NCI-H2227 (cell line): Measurements from ENCODE around the gene UNC13D.
A peak's percentile ranks its signal among the peaks of the same experiment; 100 is the strongest.
"Not testable (repeated sequence)": the region's sequence is repeated elsewhere in the genome, so short reads cannot be mapped to it uniquely, and the experiment has no call there.

Source experiments
- DNase-seq: peaks from one replicate; lab custom pipeline; 2025; ENCODE audit not compliant: unreplicated experiment; lab: John Stamatoyannopoulos, UW

UNC13D gene

DNA sequence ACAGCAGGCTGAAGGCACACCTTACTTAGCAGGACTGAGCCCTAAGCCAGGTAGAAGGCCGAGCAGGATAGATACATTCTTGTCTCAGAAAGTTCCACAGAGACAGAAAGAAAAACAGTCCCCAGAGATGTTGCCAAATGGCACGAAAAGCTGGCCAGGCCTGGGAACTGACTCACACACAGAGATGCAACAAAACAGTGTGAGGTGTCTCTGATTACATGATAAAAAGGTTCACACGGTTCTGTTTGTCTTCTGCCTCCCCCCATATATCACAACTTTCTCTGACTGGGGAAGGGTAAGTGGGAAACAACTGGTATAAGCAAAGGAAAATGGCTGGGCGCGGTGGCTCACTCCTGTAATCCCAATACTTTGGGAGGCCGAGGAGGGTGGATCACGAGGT, 9.2 kb upstream of the UNC13D start:
- DNase-seq: no peak

DNA sequence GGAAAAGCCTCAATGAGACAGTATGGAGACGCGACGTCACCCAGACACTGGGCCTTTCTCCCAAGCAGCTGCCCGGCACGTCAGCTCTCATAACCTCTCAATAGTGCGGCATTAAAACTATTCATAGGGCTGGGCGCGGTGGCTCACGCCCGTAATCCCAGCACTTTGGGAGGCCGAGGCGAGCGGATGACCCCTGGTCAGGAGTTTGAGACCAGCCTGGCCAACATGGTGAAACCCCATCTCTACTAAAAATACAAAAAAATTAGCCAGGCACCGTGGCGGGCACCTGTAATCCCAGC, 7.4 kb upstream of the UNC13D start:
- DNase-seq: not testable (repeated sequence)

DNA sequence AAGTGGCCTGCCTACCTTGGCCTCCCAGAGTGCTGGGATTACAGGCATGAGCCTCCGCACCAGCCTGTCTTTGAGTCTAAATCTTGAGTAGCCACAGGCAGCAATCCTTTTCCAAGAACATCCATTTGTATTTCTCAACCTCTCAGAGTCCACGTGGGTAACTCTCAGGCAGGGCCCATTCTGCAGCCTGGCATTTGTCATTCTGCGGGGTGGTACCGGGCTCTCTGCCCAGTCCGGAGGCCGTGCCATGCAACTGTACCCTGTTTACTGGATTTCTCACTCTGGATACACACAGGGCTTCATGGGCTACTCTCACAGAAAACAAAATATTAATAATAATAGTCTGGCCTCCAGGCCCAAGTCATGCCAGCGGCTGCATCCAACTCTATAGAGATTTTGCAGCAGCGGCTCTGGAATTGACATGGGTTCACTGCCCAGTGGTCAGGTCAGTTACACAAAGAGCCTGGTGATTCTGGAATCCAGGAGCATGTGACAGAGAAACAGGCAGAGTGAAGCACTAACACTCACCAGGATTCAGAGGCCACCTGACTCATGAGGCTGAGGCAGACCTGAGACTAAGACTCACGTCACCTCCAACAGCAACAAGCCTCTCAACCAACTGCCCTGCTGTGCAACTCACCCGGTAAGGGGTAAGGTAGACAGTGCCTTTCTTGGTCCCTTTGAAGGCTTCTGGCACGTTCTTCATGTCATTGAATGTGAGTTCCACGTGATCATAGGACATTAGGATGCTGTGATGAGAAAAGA, 6.9 kb upstream of the UNC13D start:
- DNase-seq: no peak

DNA sequence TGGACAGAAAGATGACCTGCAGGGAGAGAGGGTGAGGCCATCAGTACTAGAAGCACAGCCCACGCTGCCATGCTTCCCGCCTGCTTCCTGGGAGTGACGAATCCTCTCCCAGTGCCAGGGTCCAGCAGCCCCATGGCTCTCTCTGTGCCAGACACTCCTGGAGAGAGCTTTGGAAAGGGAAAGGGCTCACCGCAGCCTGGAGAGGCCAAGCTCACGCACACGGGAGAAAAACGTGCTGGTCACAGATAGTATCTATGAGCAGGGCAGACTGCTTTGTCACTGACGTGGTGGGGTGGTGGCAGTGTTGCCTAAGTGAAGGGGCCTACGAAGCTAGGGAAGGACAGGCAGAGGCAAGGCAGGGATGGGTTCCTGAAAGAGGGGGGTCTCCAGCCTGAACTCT, 5.5 kb upstream of the UNC13D start:
- DNase-seq: no peak

DNA sequence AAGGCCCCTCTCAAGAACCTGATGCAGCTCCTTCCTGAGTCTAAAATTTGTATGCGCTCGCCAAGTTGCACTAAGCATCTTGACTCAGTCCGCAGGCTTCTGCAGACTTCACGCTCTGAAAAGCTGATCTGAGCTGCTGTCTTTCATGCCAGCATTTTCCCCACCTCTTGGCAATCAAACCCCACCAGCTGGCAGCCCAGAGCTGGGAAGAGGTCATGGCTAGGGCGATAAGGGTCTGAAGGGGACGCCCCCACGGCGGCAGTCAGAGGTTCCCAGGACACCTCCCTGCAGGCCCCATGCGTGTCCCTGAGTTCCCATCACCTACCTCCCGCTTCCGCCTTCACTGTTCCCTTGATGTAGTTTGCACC, 5.1 kb upstream of the UNC13D start:
- DNase-seq: no peak

DNA sequence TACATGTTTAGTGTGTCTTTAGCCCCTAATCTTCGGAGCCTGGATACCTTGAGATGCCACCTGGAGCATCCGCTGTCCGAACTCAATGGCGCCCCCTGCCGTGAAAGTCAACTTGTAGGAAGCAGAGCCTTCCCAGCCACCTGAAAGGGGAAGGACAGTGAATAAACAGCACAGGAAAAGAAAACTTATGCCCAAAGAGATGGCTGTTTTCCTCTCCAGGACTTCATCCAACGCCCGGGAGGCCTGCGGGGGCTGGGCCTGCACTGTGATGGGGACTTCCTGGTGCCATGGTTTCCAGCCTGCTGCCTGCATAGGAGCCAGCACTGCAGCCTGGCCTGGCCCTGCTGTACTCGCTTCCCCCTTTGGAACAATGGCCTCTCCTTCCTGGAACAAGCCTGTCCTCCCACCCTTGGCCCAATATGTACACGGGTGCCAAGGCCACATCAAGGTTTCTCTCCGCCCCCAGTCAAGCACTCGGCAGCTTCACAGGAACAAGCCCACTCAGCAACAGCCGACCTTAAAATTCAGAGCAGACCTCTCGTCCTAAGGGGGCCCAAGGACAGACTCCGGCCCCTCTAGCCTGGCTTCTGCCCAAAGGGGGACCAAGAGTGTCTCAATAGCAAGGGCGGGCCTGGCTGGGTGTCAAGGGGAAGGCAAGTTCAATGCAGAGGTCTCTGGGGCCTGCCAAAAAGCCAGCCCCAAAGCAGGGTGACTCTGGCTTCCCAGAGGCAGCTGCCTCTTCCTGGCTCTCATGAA, 4.5 kb upstream of the UNC13D start:
- DNase-seq: peak; percentile 74

DNA sequence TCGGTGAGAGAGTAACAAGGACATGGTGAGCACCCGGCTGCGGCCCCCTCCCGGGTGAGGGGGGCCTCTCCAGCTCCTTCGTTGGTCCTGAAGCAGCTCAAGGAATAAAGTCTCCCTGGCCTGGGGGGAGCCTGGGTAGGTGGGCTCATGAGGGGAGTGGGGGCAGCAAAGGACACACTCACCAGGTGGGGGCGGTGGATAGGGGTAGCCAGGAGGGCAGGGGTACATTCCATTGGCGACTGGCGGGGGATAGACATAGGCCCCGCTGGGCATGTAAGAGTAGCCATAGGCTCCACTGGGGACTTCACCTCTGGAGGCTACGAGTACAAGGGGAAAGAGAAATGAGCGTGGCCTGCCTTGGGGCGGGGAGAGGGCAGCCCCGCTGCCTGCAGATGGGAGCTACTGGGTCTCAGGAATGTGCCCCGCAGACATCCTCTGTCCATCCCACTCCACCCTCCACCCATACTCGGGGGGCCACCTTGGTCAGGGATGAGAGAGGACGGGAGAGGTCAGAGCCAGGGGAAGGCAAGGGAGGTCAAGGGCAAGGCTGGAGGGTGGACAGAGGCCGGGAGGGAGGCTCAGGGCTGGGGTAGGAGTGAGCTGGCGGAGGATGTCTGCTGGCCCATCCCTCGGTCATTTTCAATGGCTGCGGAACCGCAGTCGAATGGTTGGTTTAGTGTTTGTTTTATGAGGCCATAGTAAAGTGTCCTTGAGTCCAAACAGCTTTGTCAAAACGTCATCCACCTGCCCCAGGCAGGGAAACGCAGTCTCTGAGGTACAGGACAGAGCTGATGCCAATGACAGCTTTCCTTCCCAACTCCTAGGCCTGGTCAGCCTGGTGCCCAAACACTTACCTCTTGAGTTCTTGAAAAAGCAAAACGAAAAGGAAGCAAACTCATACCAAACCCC, 3.7 kb upstream of the UNC13D start:
- DNase-seq: no peak

DNA sequence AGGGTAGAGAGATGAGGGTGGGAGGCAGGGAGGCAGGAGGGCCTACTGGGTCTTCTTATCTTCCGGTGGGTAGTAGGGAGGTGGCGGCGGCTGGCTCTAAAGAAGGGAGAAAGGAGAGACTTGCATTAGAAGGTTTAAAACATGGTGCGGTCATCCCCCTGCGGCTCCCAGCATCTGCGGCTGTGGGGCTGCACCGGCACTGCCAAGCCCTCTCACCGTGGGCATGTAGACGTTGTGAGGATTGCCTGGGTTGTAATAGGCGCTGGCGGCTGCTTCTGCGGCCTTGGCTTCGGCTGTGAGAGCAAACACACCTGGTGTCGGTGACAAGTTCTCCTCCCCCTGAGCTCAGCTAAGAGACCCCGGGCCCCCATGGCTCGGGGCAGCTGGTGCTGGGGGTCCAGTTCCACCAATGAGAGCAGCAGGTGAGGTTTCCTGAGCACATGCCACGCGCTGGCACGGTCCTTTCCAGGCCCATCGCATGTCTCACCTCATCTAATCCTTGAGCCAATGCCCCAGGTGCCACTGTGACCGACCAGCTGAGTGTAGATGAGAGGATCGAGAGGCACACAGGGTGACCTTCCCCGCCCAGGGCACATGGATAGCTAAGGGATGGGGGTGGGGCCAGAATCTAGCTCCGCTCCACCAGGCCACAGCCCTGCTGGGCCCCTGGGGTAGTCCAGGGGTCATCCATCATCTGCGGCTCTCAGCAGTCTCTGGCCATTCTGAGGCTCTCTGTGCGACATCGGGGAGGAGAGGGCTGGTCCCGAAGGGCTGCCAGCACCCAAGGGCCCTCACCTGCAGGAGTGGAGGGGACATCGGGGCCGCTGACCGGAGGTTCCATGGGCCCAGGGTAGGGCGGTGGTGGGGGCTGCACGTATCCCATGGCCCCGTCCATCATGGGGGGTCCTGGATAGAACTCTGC, 2.7 kb upstream of the UNC13D start:
- no peak for DNase-seq

DNA sequence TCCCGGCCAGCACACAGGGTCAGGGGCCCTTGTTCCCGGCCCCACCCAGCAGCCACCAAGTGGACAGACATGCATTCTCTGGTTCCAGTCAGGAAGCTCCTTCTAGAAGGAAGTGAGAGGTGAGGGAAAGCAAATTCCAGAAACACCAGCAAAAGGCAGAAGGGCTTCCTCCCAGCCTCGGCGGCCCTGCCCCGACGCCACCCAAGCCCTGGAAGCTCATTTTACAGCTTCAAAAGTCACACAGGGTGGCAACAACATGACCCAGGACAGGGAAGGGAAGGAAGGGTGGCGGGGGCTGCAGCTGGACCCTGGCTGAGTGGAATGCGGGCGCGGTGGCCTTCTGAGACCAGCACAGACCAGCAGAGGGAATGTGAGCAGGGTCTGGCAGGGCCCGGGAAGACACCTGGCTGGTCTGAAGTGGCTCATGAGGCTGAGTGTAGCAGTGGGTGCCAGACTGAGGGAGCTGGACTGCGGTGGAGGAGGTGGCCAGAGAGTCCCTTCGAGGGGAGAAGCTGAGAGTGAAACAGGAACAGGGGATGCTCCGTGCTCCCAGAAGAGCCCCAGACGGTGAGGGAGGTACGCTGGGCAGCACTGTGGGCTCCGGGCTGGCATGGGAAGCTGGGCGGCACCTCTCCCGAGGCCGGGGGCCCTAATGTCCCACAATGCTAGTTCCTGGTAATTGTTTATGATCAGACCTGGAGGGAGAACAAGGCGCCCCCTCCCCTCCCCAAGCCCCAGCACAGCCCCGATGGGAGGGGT, 1.9 kb upstream of the UNC13D start:
- no peak for DNase-seq

DNA sequence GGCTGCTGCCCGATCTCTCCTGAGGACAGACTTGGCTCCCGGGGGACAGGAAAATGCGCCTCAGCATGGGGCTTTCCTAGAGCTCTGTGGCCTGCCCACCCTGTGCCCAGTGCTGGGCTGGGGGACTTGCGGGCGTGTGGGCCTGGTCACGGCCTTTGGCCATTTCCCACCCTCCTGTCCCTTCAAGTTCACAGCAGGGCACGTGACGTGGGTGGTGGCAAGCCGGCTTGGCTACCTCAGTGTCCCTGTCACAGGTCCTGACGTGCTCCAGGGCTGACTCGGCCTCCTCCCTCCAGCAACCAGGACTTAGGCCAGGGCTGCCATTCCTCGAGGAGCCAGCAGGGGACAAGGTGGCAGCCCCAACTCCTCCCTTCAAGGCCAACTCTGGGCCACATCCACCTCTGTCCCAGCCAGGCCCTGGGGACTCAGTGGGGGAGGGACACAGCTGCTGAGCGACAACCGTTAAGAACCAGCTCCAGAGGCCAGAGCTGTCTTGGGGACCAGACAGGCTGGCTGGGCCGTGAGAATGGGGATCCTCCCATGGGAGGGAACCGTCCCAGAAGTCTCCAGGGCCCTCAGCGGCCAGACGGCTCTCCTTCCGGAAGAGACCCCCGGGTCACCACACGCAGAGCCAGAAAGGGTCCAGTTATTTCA, 981 bp upstream of the UNC13D start:
- DNase-seq: peak; percentile 57

DNA sequence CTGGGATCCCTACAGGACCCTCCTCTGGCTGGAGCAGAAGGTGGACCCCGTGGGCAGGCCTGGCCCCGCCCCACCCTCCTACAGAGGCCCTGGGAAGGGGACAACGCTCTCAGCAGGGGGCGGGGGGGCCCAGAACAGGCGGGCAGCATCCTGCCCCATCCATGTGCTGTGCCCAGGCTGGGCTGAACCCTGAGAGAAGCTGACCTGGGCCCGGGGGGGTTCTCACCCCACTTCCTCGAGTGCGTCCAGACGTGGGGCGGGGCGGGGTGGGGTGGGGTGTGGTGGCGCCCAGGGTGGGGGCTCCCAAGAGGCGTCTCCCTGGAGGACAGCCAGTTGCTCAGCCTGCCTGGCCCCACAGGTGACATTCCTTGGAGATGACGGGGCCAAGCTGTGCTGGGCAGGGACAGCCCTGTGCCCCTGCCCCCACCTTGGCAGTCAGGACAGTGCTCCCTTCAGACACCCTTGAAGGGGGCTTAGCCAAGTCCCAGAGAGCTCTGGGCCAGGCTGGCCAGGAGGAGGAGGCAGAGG, 390 bp upstream of the UNC13D start:
- no peak for DNase-seq

DNA sequence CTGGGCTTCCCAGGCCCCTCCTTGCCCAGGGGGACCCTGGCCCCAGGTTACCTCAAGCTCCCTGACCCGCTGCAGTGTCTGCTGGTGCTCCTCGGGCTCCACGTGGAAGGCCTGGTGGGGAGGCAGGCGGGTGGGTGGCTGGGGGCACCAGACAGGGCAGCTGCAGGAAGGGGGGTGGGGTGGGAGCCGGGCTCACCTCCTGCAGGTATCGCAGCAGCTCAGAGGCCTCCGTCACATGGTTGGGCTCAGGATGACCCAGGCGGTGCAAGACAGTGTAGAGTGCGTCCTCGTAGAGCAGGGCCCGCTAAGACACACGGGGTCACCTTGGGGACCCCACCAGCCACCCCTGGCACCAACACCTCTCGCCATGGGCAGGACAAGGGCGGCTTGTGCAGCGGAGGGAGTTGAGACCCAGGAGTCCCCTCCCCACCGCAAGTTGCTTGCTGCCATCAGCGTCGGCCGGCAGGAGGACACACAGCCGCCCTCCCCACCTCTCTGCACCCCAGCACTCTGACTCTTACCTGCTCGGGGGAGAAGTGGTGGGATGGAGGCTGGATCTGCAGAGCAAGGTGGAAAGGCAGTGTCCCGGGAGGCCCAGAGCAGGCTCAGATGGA, 1.1 kb downstream of the UNC13D start:
- DNase-seq: no peak

DNA sequence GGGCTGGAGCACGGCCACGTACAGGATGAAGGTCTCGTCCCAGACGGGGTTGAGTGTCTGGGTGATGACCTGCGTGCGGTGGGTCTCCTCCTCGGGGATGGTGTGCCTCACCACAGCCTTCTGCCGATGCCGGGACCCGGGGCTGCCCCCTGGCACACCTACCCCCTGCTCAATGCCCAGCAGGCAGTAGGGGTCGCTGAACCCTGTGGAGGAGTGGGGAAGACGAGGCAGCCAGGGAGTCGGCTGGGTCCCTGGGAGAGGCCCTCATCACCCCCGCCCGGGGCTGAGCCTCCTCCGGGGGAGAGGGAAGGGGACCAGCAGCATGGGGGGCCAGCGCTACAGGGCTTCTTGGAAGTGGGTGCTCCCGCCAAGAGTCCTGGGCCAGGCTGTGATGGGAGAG, 1.8 kb downstream of the UNC13D start:
- DNase-seq: no peak

DNA sequence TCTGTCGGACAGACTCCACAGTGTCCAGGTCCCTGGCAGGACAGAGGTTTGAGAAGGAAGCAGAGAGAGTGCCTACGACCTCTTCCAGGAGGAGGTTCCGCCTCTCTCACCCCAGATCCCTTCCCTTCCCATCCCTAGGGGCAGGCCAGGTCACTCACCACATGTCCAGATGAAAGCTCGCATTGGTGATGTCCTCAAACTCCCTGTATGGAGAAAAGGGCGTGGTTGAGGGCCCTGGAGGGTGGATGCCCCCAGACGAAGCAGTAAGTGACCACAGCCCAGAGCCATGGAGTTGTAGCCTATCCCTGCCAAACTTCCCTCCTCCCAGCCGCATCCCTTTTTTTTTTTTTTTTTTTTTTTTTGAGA, 3.4 kb downstream of the UNC13D start:
- DNase-seq: no peak

DNA sequence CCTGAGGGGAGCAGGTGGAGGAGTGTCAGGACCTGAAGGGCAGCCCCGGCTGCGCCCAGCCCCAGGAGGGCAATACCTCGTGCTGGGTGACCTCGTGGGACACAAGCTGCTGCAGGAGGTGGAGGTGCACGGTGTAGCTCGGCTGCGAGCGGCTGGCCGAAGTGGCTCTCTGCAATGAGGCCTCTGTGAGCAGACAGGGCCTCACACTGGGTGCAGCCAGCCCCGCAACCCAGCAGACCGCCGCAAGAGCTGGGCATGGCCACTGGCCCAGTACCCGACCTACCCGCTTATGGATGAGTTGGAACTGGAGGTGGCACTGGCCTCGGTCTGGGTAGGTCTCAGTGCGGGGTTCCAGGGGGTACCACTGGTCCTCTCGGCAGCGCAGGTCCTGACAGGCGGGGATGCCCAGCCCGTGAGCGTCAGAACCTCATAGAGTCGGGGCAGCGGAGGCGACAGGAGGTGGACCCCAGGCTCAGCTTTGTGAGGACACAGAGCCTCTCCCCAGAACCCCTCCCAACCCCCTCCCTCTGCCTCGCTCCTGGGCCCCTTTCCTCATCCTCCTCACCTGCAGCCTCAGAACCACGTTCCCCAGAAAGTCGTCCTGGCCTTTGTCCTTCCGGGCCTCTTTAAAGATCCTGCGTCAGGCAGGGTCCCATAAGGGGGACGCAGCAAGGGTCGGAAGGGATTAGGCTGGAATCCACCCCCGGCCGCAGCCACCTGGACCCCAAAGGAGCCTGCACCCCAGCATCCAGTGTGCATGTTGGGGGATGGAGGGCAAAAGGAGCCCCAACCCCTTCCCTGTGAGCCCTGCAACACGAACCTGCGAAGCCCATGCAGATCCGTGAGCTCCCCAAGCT, 4.0 kb downstream of the UNC13D start:
- DNase-seq: no peak

DNA sequence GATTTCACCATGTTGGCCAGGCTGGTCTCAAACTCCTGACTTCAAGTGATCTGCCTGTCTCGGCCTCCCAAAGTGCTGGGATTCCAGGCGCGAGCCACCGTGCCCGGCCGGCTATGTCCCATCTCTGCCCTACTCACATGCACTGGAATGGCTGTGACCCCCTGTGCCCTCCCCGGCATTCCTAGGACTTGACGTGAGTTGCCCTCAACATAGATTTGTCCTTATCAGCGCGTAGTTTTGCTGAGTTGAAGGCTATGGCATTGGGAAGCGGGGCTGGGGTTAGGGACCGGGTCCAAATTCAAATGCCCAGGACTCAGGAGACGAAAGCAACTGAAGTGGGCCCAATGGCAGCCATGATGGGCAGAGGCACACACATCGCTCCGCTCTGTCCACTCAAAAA, 5.8 kb downstream of the UNC13D start:
- no peak for DNase-seq

DNA sequence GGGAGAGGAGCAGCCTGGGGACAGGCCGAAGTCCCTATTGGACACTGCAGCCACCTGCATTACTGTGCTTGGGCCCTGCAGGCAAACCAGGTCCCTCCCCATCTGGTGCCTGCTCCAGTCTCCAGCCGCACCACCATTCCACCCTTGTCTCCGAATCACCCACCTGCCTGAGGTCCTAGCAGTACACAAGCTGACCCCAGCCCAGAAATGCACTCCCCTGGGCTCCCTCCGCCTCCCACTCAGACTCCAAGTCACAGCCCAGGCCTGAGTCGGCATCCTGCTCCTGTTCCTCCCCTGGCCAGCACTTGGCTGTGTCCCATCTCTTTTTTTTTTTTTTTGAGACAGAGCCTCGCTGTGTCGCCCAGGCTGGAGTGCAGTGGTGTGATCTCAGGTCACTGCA, 6.3 kb downstream of the UNC13D start:
- DNase-seq: no peak

DNA sequence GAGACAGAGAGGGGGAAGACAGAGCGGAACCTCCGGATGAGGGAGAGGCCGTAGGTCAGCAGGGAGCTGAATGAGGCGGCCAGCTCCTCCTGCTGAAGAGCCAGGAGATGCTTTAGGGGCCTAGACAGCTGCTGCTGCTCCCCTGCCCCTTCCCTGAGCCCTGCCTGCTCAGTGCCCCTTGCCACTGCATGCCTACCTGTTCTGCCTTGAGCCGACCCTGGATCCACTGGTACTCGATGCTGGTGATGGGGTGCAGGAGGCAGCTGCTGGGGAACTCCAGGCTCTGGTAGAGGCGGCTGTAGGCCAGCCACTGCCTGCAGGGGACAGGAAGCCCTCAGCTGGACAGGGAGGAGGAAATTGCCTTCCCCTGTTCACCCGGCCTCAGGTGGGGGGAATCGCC, 7.6 kb downstream of the UNC13D start:
- DNase-seq: no peak
